A673 (cell line): ENCODE results near the gene MYADM. TPM values are rescaled to one million over a fixed set of nuclear protein-coding genes. Genes with fewer than 3 reads are reported as not detected.

Experiments
- BruUV-seq: library from RNA; stranded (reverse); fragments of 400-500 nt; replicated peaks from 2 replicates; lab custom pipeline; 2021; lab: Mats Ljungman, UMichigan
- CTCF ChIA-PET: fragments of 300-600 bp; sonication (Branson Sonifier 250); formaldehyde crosslinking; loops from one replicate; lab custom pipeline; 2022; ENCODE audit warnings: antibody characterized with exemption; lab: Charles Lee
- POLR2A ChIA-PET: fragments of 300-600 bp; sonication (Branson Sonifier 250); formaldehyde crosslinking; loops from one replicate; lab custom pipeline; 2022; ENCODE audit warnings: antibody characterized with exemption; ENCODE audit not compliant: low non-redundant PET; lab: Charles Lee
- DNase-seq: peaks from one replicate; pipeline ENCODE4 v3.0.0-alpha.2; 2015; ENCODE audit warnings: low spot score
- H3K27ac ChIP-seq: fragments of 200-600 bp; sonication (generic); 2 replicates; pipeline ENCODE4 v1.5.1; 2016; ENCODE audit warnings: mixed run types, low read depth, mild to moderate bottlenecking, mixed read lengths, antibody characterized with exemption, low read length; ENCODE audit not compliant: poor library complexity, severe bottlenecking
- H3K27me3 ChIP-seq: fragments of 200-600 bp; sonication (generic); replicated peaks from 2 replicates; pipeline ENCODE4 v1.6.1; 2017; ENCODE audit warnings: mixed run types, low read depth, mild to moderate bottlenecking, mixed read lengths, antibody characterized with exemption, low read length; ENCODE audit not compliant: insufficient read depth, poor library complexity
- H3K36me3 ChIP-seq: fragments of 200-600 bp; sonication (generic); 2 replicates; pipeline ENCODE4 v1.6.1; 2016; ENCODE audit warnings: mixed run types, mild to moderate bottlenecking, mixed read lengths, antibody characterized with exemption, low read length; ENCODE audit not compliant: insufficient read depth, poor library complexity, severe bottlenecking
- H3K4me1 ChIP-seq: fragments of 200-600 bp; sonication (generic); 2 replicates; pipeline ENCODE4 v1.6.1; 2017; ENCODE audit warnings: mixed run types, mild to moderate bottlenecking, mixed read lengths, antibody characterized with exemption, low read length; ENCODE audit not compliant: insufficient read depth, poor library complexity, severe bottlenecking
- H3K4me3 ChIP-seq: fragments of 200-600 bp; sonication (generic); 2 replicates; pipeline ENCODE4 v1.5.1; 2016; ENCODE audit warnings: low read depth, mixed run types, mild to moderate bottlenecking, mixed read lengths, low read length; ENCODE audit not compliant: poor library complexity, severe bottlenecking
- H3K9me3 ChIP-seq: fragments of 200-600 bp; sonication (generic); 2 replicates; pipeline ENCODE4 v1.6.1; 2016; ENCODE audit warnings: mixed run types, low read depth, mild to moderate bottlenecking, mixed read lengths, antibody characterized with exemption, low read length; ENCODE audit not compliant: poor library complexity, severe bottlenecking
- EZH2 ChIP-seq: fragments of 200-600 bp; sonication (generic); IDR thresholded peaks from 2 replicates; pipeline ENCODE4 v1.6.1; 2017; ENCODE audit warnings: borderline replicate concordance, low read depth, mild to moderate bottlenecking, mixed read lengths, antibody characterized with exemption, low read length; ENCODE audit not compliant: poor library complexity, severe bottlenecking
- intact Hi-C: fragments of 100-400 bp; cut with micrococcal nuclease; formaldehyde crosslinking; loops from one replicate; pipeline ENCODE4 v1.10.0; 2022; ENCODE audit not compliant: unreplicated experiment
- total RNA-seq: library from RNA; stranded (reverse); gene quantifications from 2 replicates; pipeline ENCODE4 v1.2.3, GENCODE V29; 2021
- TF ChIP-seq, protein P1 (sequence below): fragments of 300-800, 200-600 bp; sonication (generic); conservative IDR thresholded peaks from 2 replicates; pipeline ENCODE4 v1.5.1; 2017; ENCODE audit warnings: low read depth, mild to moderate bottlenecking, antibody characterized with exemption, low read length, moderate library complexity, mixed read lengths

MYADM gene
- total RNA-seq, 1 experiment from 2014 or later, result 53.2 TPM

DNA sequence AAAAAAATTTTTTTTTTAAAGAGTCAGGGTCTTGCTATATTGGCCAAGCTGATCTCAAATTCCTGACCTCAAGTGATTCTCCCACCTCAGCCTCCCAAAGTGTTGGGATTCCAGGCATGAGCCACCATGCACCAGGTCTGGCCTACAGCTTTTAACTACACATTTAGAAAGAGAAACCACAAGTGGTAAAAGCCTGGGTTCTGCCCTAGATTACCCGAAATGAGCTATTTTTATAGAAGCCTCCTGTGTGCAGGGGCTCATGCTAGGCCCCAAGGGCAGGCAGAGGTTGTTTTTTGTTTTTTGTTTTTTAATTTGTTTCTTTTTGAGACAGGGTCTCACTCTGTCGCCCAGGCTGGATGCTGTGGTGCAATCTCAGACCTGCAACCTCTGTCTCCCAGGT lies 14.0 kb upstream of the MYADM start:
- TF ChIP-seq, protein P1, sequence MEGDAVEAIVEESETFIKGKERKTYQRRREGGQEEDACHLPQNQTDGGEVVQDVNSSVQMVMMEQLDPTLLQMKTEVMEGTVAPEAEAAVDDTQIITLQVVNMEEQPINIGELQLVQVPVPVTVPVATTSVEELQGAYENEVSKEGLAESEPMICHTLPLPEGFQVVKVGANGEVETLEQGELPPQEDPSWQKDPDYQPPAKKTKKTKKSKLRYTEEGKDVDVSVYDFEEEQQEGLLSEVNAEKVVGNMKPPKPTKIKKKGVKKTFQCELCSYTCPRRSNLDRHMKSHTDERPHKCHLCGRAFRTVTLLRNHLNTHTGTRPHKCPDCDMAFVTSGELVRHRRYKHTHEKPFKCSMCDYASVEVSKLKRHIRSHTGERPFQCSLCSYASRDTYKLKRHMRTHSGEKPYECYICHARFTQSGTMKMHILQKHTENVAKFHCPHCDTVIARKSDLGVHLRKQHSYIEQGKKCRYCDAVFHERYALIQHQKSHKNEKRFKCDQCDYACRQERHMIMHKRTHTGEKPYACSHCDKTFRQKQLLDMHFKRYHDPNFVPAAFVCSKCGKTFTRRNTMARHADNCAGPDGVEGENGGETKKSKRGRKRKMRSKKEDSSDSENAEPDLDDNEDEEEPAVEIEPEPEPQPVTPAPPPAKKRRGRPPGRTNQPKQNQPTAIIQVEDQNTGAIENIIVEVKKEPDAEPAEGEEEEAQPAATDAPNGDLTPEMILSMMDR, result no peak
- TF ChIP-seq EZH2, result no peak
- no TSS peak for BruUV-seq
- Histone ChIP-seq H3K36me3 (no peaks in the 10 kb centered on the region), H3K27me3 (no peaks in the 10 kb centered on the region), H3K4me1 (peaks cover 15% of the 10 kb centered on the region), H3K4me3 (no peak overlapping the region), H3K27ac (no peak overlapping the region), H3K9me3 (no peaks in the 10 kb centered on the region)
- DNase-seq, result no peak
- intact Hi-C loops, result no loop called here
- ChIA-PET CTCF (interaction anchor here (0.7 to 1.4 kb wide), 2 partner anchors 29 to 170 kb away, joined by 3 to 5 read pairs; no protein-coding TSS in a partner anchor), POLR2A (no interaction called here)

- intact Hi-C loops, result no loop called here
- POLR2A ChIA-PET, result no interaction called here
- H3K9me3 ChIP-seq, result no peaks in the 10 kb centered on the region
- BruUV-seq, result no TSS peak
- H3K27ac ChIP-seq, result no peak overlapping the region
- peaks cover 16% of the 10 kb centered on the region for H3K4me1 ChIP-seq
- CTCF ChIA-PET, result no interaction called here
- H3K36me3 ChIP-seq, result no peaks in the 10 kb centered on the region
- no peaks in the 10 kb centered on the region for H3K27me3 ChIP-seq
- no peak for TF ChIP-seq EZH2
- TF ChIP-seq, protein P1, result no peak
- no peak overlapping the region for H3K4me3 ChIP-seq
- DNase-seq, result no peak
Measured at GRCh38 chr19:53864308-53864836, 3.3 kb upstream of the MYADM start.

- TF ChIP-seq, protein P1, result no peak
- no peak for TF ChIP-seq EZH2
- no TSS peak for BruUV-seq
- no peaks in the 10 kb centered on the region for H3K9me3 ChIP-seq
Measured at GRCh38 chr19:53865523-53865917, 2.2 kb upstream of the MYADM start.

More at GRCh38 chr19:53865523-53865917, 2.2 kb upstream of the MYADM start:
- H3K4me1 ChIP-seq, result peaks cover 16% of the 10 kb centered on the region
- no peak for DNase-seq
- no peaks in the 10 kb centered on the region for H3K27me3 ChIP-seq
- ChIA-PET CTCF (no interaction called here), POLR2A (no interaction called here)
- no peaks in the 10 kb centered on the region for H3K36me3 ChIP-seq
- H3K4me3 ChIP-seq, result peak overlapping the region; percentile 70
- peak overlapping the region; percentile 86 for H3K27ac ChIP-seq
- intact Hi-C loops, result no loop called here
